ENCODE results near the gene CYB561D2. TPM values are rescaled to one million over a fixed set of nuclear protein-coding genes. Genes with fewer than 3 reads are reported as not detected.

The CYB561D2 gene
- total RNA-seq, 1 experiment from 2014 or later: 19.3 TPM

DNA sequence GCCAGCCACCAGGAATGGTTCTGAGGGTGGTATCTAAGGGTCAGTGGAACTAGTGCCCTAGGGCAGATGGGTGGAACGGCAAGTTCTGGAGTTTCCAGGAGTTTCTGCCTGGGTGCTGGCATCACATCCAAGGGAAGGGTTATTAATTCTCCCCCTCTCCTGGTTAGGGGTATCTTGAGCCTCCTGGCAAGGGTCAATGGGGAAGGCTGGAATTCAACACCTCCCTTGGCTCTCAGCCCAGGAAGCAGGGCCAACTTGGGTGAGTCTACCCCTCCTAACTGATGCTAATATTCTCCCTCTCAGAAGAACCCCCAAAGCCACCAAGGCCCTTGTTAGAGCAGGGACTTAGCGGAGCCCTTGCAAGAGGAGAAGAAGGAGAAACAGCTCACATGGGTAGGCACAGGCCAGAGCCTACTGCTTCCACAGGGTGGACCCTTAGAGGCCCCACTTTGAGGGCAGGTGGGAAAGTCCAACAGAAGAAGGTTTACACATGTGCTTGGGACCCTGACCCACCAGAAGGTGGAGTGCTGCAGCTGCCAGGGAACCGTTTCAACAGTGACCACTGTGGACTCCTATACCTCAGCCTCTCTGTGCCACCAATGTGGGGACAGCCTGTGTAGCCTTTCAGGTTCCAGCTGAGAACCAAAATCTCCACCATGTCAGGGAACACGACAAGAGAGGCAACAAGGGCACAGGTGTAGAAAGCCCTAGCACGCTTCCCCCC, 5.3 kb downstream of the CYB561D2 start:
- no TSS peak for BruUV-seq (replicated peaks)
- Histone ChIP-seq H3K79me2 (ENCODE audit: low read depth) (peaks cover 47% of the 10 kb centered on the region), H3K9me3 (ENCODE audit: insufficient read depth, low read depth) (no peaks in the 10 kb centered on the region), H2AFZ (no peak overlapping the region), H3K9me2 (ENCODE audit: insufficient read depth) (no peaks in the 10 kb centered on the region), H3K36me3 (ENCODE audit: low read depth) (0 out of 2 replicates have a peak, but pooled peaks cover 4% of the 10 kb centered on the region), H3K27me3 (ENCODE audit: insufficient read depth, low read depth) (no peaks in the 10 kb centered on the region), H4K20me1 (ENCODE audit: insufficient read depth) (peaks cover 22% of the 10 kb centered on the region), H3K27ac (no peak overlapping the region), H3K4me3 (no peak overlapping the region), H3K4me2 (peak overlapping the region; percentile 89; the same call in 1 of the 2 replicates), H3K4me1 (replicated peaks; ENCODE audit: insufficient read depth) (peaks cover 34% of the 10 kb centered on the region), H3F3A (ENCODE audit: insufficient read depth, low read depth) (peaks cover 5% of the 10 kb centered on the region; the same call in 1 of the 2 replicates)
- intact Hi-C loops (cut with micrococcal nuclease; ENCODE audit: unreplicated experiment): loop anchor here (5.0 kb wide), 1 partner anchor 1031 kb away; the partner anchor contains the start of gene MANF
- ChIA-PET CTCF (no interaction called here), POLR2A (ENCODE audit: unreplicated experiment) (no interaction called here)
- TF ChIP-seq EZH2 (IDR thresholded peaks at IDR 0.05; ENCODE audit: low read depth): no peak
- TF ChIP-seq, protein P1, sequence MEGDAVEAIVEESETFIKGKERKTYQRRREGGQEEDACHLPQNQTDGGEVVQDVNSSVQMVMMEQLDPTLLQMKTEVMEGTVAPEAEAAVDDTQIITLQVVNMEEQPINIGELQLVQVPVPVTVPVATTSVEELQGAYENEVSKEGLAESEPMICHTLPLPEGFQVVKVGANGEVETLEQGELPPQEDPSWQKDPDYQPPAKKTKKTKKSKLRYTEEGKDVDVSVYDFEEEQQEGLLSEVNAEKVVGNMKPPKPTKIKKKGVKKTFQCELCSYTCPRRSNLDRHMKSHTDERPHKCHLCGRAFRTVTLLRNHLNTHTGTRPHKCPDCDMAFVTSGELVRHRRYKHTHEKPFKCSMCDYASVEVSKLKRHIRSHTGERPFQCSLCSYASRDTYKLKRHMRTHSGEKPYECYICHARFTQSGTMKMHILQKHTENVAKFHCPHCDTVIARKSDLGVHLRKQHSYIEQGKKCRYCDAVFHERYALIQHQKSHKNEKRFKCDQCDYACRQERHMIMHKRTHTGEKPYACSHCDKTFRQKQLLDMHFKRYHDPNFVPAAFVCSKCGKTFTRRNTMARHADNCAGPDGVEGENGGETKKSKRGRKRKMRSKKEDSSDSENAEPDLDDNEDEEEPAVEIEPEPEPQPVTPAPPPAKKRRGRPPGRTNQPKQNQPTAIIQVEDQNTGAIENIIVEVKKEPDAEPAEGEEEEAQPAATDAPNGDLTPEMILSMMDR (conservative IDR thresholded peaks at IDR 0.05): no peak
- no peak for DNase-seq

DNA sequence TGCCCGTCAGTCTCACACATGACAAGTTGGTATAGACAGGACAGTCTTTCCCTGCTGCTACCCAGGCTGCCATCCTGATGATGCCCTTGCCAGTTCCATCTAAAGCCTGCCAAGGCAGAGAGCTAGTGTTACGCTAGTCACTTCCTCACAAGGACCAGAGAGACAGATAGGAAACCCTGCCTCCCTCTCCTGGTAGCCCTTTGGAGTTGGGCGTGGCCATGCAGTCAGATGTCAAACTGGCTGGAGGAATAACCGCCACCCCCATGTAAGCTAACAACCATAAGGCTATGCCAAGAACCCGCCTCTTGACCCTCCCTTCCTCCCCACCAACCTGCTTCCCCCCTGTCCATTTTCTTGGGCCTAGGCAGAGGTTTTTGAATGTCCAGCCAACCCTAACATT, 5.9 kb downstream of the CYB561D2 start:
- no peak overlapping the region for H2AFZ ChIP-seq
- H3K36me3 ChIP-seq (ENCODE audit: low read depth): 0 out of 2 replicates have a peak, but pooled peaks cover 4% of the 10 kb centered on the region
- peaks cover 22% of the 10 kb centered on the region for H4K20me1 ChIP-seq (ENCODE audit: insufficient read depth)
- H3K79me2 ChIP-seq (ENCODE audit: low read depth): peaks cover 43% of the 10 kb centered on the region
- intact Hi-C loops (cut with micrococcal nuclease; ENCODE audit: unreplicated experiment): loop anchor here (5.0 kb wide), 1 partner anchor 1031 kb away; the partner anchor contains the start of gene MANF
- no peaks in the 10 kb centered on the region for H3K27me3 ChIP-seq (ENCODE audit: insufficient read depth, low read depth)
- TF ChIP-seq, protein P1 (conservative IDR thresholded peaks at IDR 0.05): no peak
- no peak for TF ChIP-seq EZH2 (IDR thresholded peaks at IDR 0.05; ENCODE audit: low read depth)
- no TSS peak for BruUV-seq (replicated peaks)
- CTCF ChIA-PET: no interaction called here
- H3K9me3 ChIP-seq (ENCODE audit: insufficient read depth, low read depth): no peaks in the 10 kb centered on the region
- peaks cover 5% of the 10 kb centered on the region; the same call in 1 of the 2 replicates for H3F3A ChIP-seq (ENCODE audit: insufficient read depth, low read depth)
- no peak overlapping the region for H3K27ac ChIP-seq
- H3K4me2 ChIP-seq: peak overlapping the region; percentile 89
- H3K9me2 ChIP-seq (ENCODE audit: insufficient read depth): no peaks in the 10 kb centered on the region
- peak overlapping the region; percentile 86; the same call in 1 of the 2 replicates for H3K4me3 ChIP-seq
- POLR2A ChIA-PET (ENCODE audit: unreplicated experiment): no interaction called here
- no peak for DNase-seq
- H3K4me1 ChIP-seq (replicated peaks; ENCODE audit: insufficient read depth): peaks cover 30% of the 10 kb centered on the region

DNA sequence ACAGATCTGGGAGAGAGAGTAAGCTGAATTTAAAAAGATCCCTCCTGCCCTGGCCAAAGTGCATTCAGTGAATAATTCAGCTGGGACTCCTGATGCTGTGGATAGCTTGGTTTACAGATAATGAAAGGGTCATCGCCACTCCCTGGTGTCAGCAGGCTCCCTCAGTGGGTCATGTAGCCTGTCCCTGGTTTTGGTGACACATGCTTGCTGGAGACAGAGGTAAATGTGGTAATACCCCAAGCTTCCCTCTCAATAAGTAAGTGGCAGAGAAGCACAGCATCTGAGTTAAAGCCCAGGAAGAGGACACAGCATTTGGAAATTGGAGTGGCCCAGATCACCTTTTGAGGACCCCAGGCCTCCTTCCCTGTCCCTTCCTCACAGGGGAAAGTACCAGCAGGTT, 6.8 kb downstream of the CYB561D2 start:
- no peak overlapping the region for H3K27ac ChIP-seq
- DNase-seq: no peak
- H3K9me3 ChIP-seq (ENCODE audit: insufficient read depth, low read depth): no peaks in the 10 kb centered on the region
- intact Hi-C loops (cut with micrococcal nuclease; ENCODE audit: unreplicated experiment): loop anchor here (5.0 kb wide), 1 partner anchor 1030 kb away; the partner anchor contains the start of gene MANF
- peaks cover 27% of the 10 kb centered on the region for H3K4me1 ChIP-seq (replicated peaks; ENCODE audit: insufficient read depth)
- H3F3A ChIP-seq (ENCODE audit: insufficient read depth, low read depth): peaks cover 5% of the 10 kb centered on the region; the same call in 1 of the 2 replicates
- no peaks in the 10 kb centered on the region for H3K27me3 ChIP-seq (ENCODE audit: insufficient read depth, low read depth)
- POLR2A ChIA-PET (ENCODE audit: unreplicated experiment): no interaction called here
- CTCF ChIA-PET: no interaction called here
- BruUV-seq (replicated peaks): no TSS peak
- H3K9me2 ChIP-seq (ENCODE audit: insufficient read depth): no peaks in the 10 kb centered on the region
- no peak for TF ChIP-seq EZH2 (IDR thresholded peaks at IDR 0.05; ENCODE audit: low read depth)
- TF ChIP-seq, protein P1 (conservative IDR thresholded peaks at IDR 0.05): no peak
- H3K4me2 ChIP-seq: peak overlapping the region; percentile 89
- peaks cover 22% of the 10 kb centered on the region for H4K20me1 ChIP-seq (ENCODE audit: insufficient read depth)
- H3K4me3 ChIP-seq: peak overlapping the region; percentile 86; the same call in 1 of the 2 replicates
- H2AFZ ChIP-seq: no peak overlapping the region
- H3K36me3 ChIP-seq (ENCODE audit: low read depth): 0 out of 2 replicates have a peak, but pooled peaks cover 4% of the 10 kb centered on the region
- H3K79me2 ChIP-seq (ENCODE audit: low read depth): peaks cover 38% of the 10 kb centered on the region

All from PC-9 (cell line).